Thymus (tissue), 11 donors: Measurements from ENCODE around the gene ITLN1. TPM values are rescaled to one million over a fixed set of nuclear protein-coding genes. Genes with fewer than 3 reads are reported as not detected.

ENCODE experiments used
- DNase-seq, 9 donors: peaks; one replicate each; pipeline ENCODE4 v3.0.0-alpha.2; 2013; ENCODE audit warnings: low spot score in 9 of 9, low read depth in 6 of 9, missing footprints in 1 of 9
- H3K27ac ChIP-seq, 2 donors: one replicate each; pipeline ENCODE4 v1.5.1; 2013; ENCODE audit warnings: control low read depth in 1 of 2, low read depth in 1 of 2, low read length in 1 of 2, mild to moderate bottlenecking in 1 of 2, moderate library complexity in 1 of 2
- H3K27me3 ChIP-seq, 2 donors: one replicate each; pipeline ENCODE4 v1.5.1; 2013; ENCODE audit warnings: low read length in 1 of 2; ENCODE audit not compliant: control insufficient read depth in 2 of 2, insufficient read depth in 1 of 2
- H3K36me3 ChIP-seq, 2 donors: one replicate each; pipeline ENCODE4 v1.5.1; 2013; ENCODE audit warnings: low read length in 1 of 2, mild to moderate bottlenecking in 1 of 2, moderate library complexity in 1 of 2; ENCODE audit not compliant: control insufficient read depth in 2 of 2, insufficient read depth in 2 of 2
- H3K4me1 ChIP-seq, 2 donors: one replicate each; pipeline ENCODE4 v1.5.1; 2013; ENCODE audit warnings: low read length in 2 of 2; ENCODE audit not compliant: control insufficient read depth in 2 of 2, insufficient read depth in 2 of 2
- H3K4me3 ChIP-seq, 2 donors: one replicate each; pipeline ENCODE4 v1.5.1; 2013; ENCODE audit warnings: low read length in 2 of 2, control low read depth in 1 of 2, mild to moderate bottlenecking in 1 of 2
- H3K9me3 ChIP-seq, 2 donors: one replicate each; pipeline ENCODE4 v1.5.1; 2013; ENCODE audit warnings: low read length in 1 of 2, mild to moderate bottlenecking in 1 of 2; ENCODE audit not compliant: control insufficient read depth in 2 of 2, insufficient read depth in 1 of 2
- WGBS: extraction: QIAGEN DNeasy Blood & Tissue Kit; methylation state at CpG from one replicate; pipeline ENCODE4 v1.1.7; 2013; 5-methylcytosine and 5-hydroxymethylcytosine counted together
- polyA plus RNA-seq: library from polyadenylated mRNA; stranded (reverse); fragments of 200-250 nt; gene quantifications from one replicate; pipeline ENCODE4 v1.2.3, GENCODE V29; 2013
- total RNA-seq: library from RNA; stranded (reverse); fragments of 120-200 nt; gene quantifications from one replicate; pipeline ENCODE4 v1.2.4, GENCODE V29; 2013
- donor health status: healthy.

The ITLN1 gene
- total and polyA plus RNA-seq, 2 donors: 2.1 to 8.7 TPM

GRCh38 chr1:160826546-160826945 is 58.4 kb downstream of the ITLN1 start:
- H3K4me1 ChIP-seq: no peaks in the 10 kb centered on the region
- no peak overlapping the region for H3K4me3 ChIP-seq
- H3K9me3 ChIP-seq: no peaks in the 10 kb centered on the region
- H3K36me3 ChIP-seq: peaks cover 0 to 16% of the 10 kb centered on the region in 2 donors
- WGBS: 100% methylated on average over 1 of the region's 1 CpG
- no peak overlapping the region for H3K27ac ChIP-seq
- DNase-seq: no peak
- no peaks in the 10 kb centered on the region for H3K27me3 ChIP-seq

Other genes with a start within 250 kb of the ITLN1 start
- gene SLAMF1, start 238.1 kb downstream of the ITLN1 start, total RNA-seq: 46.6 TPM
- gene SLAMF1, start 238.1 kb downstream of the ITLN1 start, polyA plus RNA-seq: 115 TPM
- gene CD48, start 173.4 kb downstream of the ITLN1 start, total RNA-seq: 208 TPM
- gene CD48, start 173.4 kb downstream of the ITLN1 start, polyA plus RNA-seq: 157 TPM
- 6.4 TPM for gene SLAMF7, start 145.9 kb downstream of the ITLN1 start, total RNA-seq
- gene SLAMF7, start 145.9 kb downstream of the ITLN1 start, polyA plus RNA-seq: 17.6 TPM
- gene LY9, start 89.0 kb downstream of the ITLN1 start, total RNA-seq: 25.3 TPM
- 28.6 TPM for gene LY9, start 89.0 kb downstream of the ITLN1 start, polyA plus RNA-seq
- gene CD244, start 22.3 kb downstream of the ITLN1 start, total RNA-seq: 10.3 TPM
- 2.4 TPM for gene CD244, start 22.3 kb downstream of the ITLN1 start, polyA plus RNA-seq
- 0.38 TPM for gene ITLN2, start 69.6 kb upstream of the ITLN1 start, total RNA-seq
- 2.1 TPM for gene ITLN2, start 69.6 kb upstream of the ITLN1 start, polyA plus RNA-seq
- 28.3 TPM for gene F11R, start 136.0 kb upstream of the ITLN1 start, total RNA-seq
- 43.0 TPM for gene F11R, start 136.0 kb upstream of the ITLN1 start, polyA plus RNA-seq
- gene TSTD1, start 153.8 kb upstream of the ITLN1 start, total RNA-seq: 73.0 TPM
- 149 TPM for gene TSTD1, start 153.8 kb upstream of the ITLN1 start, polyA plus RNA-seq
- gene USF1, start 160.8 kb upstream of the ITLN1 start, total RNA-seq: 81.8 TPM
- gene USF1, start 160.8 kb upstream of the ITLN1 start, polyA plus RNA-seq: 148 TPM
- gene ARHGAP30, start 184.7 kb upstream of the ITLN1 start, total RNA-seq: 65.7 TPM
- 40.8 TPM for gene ARHGAP30, start 184.7 kb upstream of the ITLN1 start, polyA plus RNA-seq
- gene NECTIN4, start 204.4 kb upstream of the ITLN1 start, total RNA-seq: 0.66 TPM
- 4.7 TPM for gene NECTIN4, start 204.4 kb upstream of the ITLN1 start, polyA plus RNA-seq
- 1.9 TPM for gene KLHDC9, start 213.2 kb upstream of the ITLN1 start, total RNA-seq
- gene KLHDC9, start 213.2 kb upstream of the ITLN1 start, polyA plus RNA-seq: 4.7 TPM
- gene PFDN2, start 232.9 kb upstream of the ITLN1 start, total RNA-seq: 48.2 TPM
- gene PFDN2, start 232.9 kb upstream of the ITLN1 start, polyA plus RNA-seq: 152 TPM
- 28.0 TPM for gene NIT1, start 232.9 kb upstream of the ITLN1 start, total RNA-seq
- 61.4 TPM for gene NIT1, start 232.9 kb upstream of the ITLN1 start, polyA plus RNA-seq
- gene DEDD, start 247.5 kb upstream of the ITLN1 start, total RNA-seq: 14.7 TPM
- gene DEDD, start 247.5 kb upstream of the ITLN1 start, polyA plus RNA-seq: 24.8 TPM